CD4-positive, alpha-beta T cell treated with Interferon gamma for 1 hour (primary cell): ENCODE measurements around the gene ITGAV.

Source experiments
- DNase-seq: peaks from one replicate; pipeline ENCODE4 v3.0.0-alpha.2; 2020

The ITGAV gene

GRCh38 chr2:186614373-186614772, 24.5 kb downstream of the ITGAV start:
- DNase-seq, result no peak

- no peak for DNase-seq
Measured at GRCh38 chr2:186617148-186617547, 27.3 kb downstream of the ITGAV start.

- no peak for DNase-seq
Measured at GRCh38 chr2:186617771-186618170, 27.9 kb downstream of the ITGAV start.

- no peak for DNase-seq
Measured at GRCh38 chr2:186618696-186619095, 28.8 kb downstream of the ITGAV start.

- no peak for DNase-seq
Measured at GRCh38 chr2:186623084-186623483, 33.2 kb downstream of the ITGAV start.

- DNase-seq, result no peak
Measured at GRCh38 chr2:186624276-186624675, 34.4 kb downstream of the ITGAV start.

- no peak for DNase-seq
Measured at GRCh38 chr2:186629250-186629996, 39.6 kb downstream of the ITGAV start.

GRCh38 chr2:186632417-186632816, 42.6 kb downstream of the ITGAV start:
- no peak for DNase-seq

GRCh38 chr2:186634701-186635100, 44.8 kb downstream of the ITGAV start:
- DNase-seq, result no peak

GRCh38 chr2:186636800-186637496, 47.1 kb downstream of the ITGAV start:
- DNase-seq, result no peak

- DNase-seq, result no peak
Measured at GRCh38 chr2:186637497-186637800, 47.6 kb downstream of the ITGAV start.

- DNase-seq, result no peak
Measured at GRCh38 chr2:186639939-186640338, 50.1 kb downstream of the ITGAV start.

- DNase-seq, result no peak
Measured at GRCh38 chr2:186641132-186641806, 51.4 kb downstream of the ITGAV start.

GRCh38 chr2:186641807-186642321, 52.0 kb downstream of the ITGAV start:
- peak; percentile 7 for DNase-seq

- DNase-seq, result no peak
Measured at GRCh38 chr2:186644791-186645190, 54.9 kb downstream of the ITGAV start.

GRCh38 chr2:186645999-186646398, 56.1 kb downstream of the ITGAV start:
- DNase-seq, result no peak

GRCh38 chr2:186648130-186648529, 58.3 kb downstream of the ITGAV start:
- no peak for DNase-seq

- no peak for DNase-seq
Measured at GRCh38 chr2:186653511-186653910, 63.7 kb downstream of the ITGAV start.

GRCh38 chr2:186659383-186659782, 69.5 kb downstream of the ITGAV start:
- no peak for DNase-seq

GRCh38 chr2:186664385-186665043, 74.7 kb downstream of the ITGAV start:
- no peak for DNase-seq

- DNase-seq, result no peak
Measured at GRCh38 chr2:186669146-186669545, 79.3 kb downstream of the ITGAV start.

GRCh38 chr2:186670831-186671230, 81.0 kb downstream of the ITGAV start:
- no peak for DNase-seq

- DNase-seq, result no peak
Measured at GRCh38 chr2:186675380-186675779, 85.5 kb downstream of the ITGAV start.
